GM21576 (cell line): Measurements from ENCODE around the gene DNPEP.
"Not testable (repeated sequence)": the region's sequence is repeated elsewhere in the genome, so short reads cannot be mapped to it uniquely, and the experiment has no call there.

ENCODE experiments used
- ATAC-seq: cut with Tn5 transposase; IDR thresholded peaks from one replicate; pipeline ENCODE4 v1.9.1; 2021; ENCODE audit warnings: mild to moderate bottlenecking, moderate library complexity; ENCODE audit not compliant: unreplicated experiment

The DNPEP gene

DNA sequence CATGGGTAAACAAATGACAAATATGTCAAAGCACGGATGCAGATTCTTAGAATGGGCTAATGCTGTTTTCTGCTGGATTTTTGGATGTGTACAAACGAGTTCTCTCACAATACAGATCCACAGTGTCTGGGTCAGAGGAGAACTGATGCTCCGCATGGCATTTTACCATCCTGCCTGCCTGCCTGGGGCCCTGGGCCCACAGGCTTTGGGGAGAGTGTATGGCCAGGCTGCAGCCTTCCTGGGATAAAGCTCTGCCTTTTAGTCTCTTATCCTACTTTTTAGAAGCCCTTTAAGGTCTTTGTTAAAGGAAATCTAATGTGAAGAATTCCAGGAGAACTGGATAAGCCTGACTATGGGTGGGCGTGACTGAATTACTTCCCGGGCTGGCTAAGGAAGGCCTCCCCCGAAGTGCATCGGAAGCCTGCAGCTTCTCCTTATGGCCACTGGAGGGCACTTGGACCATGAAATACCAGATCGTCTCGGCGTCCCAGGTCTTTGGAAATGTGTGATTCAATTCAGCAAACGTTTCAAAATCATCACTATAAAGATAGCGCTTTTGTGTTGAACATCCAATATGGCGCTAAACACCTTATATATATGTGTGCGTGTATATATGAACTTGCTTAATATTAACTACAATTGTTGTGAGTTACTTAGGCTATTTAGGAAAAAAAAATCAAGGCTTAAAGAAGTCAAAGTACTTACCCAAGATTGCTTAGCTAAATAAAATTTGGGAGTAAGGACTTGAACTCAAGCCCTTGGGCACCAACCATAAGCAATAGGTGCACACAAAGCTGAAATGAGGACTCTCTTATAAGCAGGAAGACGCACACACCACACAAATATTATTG is 15.2 kb upstream of the DNPEP start:
- peak; percentile 81 for ATAC-seq

DNA sequence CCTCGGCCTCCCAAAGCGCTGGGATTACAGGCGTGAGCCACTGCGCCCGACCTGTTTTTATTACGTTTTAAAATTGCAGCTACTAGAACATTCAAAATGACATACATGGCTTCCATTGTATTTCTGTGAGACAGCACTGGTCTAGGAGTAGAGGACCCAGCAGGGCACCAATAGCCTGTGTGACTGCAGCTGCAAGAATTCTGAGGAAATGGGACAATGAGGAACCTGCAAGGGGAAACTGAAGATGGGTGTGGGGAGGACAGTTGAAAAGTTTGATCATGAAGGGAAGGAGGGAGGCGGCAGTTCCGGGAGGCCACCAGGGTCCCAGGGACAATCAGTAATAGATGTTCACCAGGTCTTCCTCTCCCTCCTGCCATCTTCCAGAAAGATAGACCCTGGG is 13.9 kb upstream of the DNPEP start:
- ATAC-seq, result no peak

DNA sequence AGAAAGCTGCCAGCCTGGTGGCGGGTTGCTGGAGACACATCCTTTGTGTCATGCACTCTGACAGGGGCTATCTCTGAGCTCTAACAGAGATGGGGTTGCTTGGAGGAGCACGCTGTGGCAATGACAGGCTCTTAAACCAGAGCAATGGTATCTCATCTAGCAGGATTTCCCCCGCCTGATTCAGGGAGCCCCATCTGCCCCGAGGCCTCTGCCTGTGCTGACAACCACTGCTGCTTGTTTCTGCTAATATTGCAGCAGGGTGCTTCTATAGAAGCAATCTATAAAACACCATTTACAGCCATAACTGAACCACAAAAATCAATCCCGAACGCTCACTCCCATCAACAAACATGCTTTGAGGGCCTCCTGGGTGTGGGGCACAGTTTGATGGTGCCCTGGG is 12.8 kb upstream of the DNPEP start:
- ATAC-seq, result no peak

DNA sequence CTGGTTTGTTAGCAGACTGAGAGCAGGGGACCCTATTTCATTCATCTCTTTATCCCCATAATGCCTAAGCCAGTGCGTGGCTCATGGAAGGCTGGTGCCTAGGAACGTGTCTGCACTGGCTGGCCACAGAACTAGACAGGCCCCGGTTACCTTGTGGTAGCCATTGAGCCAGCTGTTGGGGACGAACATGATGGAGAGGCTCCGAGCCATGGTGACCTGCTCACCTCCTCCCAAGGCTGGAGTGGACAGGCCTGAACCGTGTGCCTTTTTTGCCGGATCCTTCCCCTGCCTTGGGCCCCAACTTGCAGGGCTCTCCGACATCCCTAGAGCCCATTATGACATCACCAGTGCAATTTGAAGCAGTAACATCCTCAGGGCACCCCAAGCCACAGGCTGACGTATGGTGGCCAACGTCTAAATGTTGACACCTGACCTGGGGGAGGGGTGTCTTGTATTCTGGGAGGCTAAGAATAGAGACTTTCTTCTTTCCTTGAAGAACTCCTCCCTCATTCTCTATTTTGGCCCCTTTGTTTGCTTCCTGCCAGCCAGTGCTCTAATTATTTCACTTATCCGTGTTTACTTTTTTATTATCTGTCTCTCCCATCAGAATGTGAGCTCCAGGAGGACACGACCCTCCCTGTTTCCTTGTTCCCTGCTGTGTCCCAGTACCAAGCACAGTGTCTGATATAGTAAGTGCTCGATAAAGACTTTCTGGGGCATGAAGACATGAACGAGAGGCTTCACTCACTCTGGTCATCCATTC is 12.2 kb upstream of the DNPEP start:
- no peak for ATAC-seq

DNA sequence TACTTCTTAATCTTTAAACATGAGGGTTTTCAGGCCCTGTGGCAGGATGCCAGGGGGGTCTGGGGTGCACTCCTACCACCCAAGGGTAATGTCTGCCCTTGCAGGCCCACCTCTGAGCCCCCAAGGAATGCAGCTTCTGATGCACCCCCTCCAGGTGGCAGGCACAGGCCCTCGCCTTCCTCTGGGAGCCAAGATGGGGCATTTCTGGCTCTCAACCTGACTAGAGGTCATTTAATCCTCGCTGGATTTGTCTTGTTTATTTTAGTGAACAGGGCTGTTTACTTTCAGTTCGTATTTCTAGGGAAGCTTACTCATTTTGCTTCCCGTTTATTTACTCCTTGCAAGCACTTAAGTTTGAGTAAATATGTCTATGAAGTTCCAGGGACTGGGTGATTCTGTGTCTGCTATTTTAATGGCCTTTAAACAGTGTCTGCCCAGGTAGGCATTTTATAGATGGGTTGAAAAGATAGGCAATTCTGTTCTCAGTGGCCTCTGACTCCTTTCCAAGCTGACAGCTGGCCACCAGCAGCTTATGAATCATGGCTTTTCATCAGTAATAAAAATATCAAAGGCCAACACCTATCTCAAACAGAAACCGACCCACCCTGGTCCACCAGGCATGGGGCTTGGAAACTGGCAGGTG is 11.1 kb upstream of the DNPEP start:
- ATAC-seq, result no peak

DNA sequence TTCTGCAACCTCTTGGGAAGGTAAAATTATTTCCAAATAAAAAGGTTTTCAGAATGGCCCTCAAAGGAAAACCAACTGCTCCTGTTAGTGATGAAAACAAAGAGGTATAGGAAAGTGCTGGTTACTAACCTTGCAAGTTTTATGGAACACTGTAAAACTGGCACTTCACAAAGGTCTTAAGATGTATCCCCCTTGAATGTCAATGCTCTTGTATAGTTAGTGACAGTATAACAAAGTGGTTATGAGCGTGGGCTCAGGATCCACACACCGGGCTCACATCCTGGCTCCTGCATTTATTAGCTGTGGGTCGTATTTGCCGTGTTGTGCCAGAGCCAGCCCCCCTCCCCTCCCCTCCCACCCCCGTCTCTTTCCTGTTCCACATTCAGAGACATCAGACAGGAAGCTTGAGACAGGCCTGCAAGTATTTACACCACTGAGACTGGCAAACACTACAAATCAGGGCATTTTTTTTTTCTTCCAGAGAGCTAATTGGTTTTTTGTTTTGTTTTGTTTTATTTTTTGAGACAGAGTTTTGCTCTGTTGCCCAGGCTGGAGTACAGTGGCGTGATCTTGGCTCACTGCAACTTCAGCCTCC is 9.2 kb upstream of the DNPEP start:
- ATAC-seq, result no peak

DNA sequence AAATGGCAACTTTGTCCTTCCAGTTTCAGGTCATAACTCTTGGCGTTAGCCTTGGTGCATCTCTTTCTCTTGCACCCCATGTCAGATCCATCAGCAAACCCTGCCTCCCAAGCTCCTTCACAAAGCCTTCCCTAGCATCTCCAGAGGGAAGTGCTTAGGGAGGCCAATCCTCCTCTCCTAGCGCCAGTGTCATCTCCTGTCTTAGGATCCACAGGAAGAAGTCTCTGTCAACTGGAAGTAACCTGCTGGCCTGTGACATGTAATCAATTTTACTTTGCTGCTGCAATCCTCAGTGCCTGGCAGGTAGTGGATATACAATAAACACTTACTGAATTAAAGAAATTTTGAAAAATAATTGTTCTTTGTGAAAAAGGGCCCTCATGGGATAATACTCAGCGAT is 7.9 kb upstream of the DNPEP start:
- no peak for ATAC-seq

DNA sequence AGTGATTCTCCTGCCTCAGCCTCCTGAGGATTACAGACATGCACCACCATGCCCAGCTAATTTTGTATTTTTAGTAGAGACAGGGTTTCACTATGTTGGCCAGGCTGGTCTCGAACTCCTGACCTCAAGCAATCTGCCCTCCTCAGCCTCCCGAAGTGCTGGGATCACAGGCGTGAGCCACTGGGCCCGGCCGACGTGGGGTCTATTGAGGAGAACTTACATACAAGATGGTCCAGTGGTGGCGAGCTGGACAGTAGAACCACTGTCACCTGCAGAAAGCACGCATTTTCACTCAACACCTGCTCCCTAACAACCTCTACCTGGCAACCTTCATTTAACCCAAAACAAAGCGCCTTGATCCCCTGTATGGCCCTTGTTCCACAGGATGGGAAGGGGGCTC is 7.3 kb upstream of the DNPEP start:
- ATAC-seq, result not testable (repeated sequence)

DNA sequence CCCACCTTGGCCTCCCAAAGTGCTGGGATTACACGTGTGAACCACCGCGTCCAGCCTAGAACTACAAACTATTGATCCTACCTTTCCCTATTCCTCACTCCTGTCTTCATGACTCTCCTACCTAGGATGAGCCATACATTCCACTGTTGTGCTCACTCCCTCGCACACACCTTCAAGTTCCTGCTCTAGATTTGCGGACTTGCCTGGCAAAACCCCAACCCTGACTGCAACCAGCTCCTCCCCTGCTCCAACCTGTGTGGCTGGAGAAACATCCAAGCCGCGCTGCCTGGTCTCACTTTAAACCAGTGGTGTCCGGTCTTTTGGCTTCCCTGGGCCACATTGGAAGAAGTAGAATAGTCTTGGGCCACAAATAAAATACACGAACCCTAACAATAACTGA is 5.0 kb upstream of the DNPEP start:
- ATAC-seq, result no peak

DNA sequence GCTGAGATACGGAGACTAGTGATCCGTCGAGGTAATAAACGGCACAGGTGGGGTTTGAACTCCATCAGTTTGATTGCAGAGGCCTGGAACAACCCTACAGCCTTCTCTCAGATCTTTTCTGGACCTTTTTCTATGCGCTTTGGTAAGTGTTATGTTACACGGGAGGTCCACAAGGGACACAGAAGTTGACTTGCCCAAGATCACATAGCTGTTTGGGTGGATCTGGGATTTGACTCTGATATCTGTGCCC is 1.1 kb upstream of the DNPEP start:
- ATAC-seq, result no peak

DNA sequence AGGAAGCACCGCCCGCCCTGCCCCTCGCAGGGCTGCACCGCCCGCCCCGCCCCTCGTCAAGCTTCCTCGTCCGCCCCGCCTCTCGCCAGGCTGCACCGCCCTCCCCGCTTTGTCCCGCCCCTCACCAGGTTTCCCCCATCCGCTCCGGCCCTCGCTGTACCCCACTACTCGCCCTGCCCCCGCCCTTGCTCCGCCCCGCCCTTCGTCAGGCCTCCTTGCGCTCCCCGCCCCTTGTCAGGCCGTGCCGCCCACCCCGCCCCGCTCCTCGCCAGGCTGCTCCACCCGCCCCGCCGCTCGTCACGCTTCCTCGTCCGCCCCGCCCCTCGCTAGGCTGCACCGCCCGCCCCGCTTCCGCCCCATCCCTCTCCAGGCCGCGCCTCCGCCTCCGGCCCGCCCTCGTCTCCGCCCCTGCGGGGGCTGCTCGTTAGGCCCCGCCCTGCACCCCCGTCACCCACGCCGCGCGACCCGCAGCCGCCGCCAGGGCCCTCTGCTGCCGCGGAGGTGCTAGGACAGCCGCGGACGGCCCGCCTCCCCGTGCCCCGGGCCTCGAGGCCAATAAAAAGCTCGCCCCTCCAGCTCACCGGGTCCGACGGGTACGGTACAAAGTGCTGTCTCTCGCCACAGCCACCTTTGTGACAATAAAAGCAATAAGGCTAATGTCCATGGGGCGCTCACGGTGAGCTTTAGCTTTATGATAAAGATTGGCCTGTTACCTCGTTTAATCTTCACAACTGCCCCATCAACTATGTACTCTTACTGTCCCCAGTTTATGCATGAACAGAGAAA is 602 bp upstream of the DNPEP start:
- ATAC-seq, result peak; percentile 85

DNA sequence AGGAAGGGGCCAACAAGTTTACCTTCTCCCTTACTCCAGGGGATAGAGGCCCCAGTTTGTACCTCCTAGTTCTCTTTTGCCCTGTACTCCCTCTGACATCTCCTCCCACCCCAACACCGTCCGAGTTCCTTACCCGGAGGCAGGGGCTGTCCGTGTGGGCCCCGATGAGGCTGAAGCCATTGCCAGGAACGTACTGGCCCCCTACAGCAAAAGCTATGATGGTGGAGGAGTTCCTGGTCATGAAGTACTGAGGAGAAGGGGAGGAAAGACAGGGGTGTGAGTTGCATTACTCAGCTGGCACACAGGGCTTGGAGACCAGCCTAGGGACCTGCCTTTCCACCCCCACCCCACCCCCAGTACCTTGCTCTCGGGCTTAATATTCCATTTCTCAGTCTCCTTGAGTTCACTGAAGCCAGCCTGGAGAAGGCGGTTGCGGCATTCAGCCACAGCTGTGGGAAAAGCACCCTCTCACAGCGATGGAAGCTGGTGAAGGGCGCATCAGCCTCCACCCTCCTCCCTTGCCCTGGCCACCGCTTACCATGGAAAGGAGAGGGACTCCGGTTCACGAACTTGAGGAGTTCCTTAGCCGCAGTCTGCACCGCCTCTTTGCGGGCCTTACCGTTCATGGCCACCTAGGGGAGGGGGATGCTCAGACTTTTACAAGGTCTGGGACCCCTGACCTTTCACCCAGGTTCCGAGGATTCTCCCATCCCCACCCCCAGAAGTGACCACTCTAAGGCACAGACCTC is 1.0 kb downstream of the DNPEP start:
- ATAC-seq, result no peak

DNA sequence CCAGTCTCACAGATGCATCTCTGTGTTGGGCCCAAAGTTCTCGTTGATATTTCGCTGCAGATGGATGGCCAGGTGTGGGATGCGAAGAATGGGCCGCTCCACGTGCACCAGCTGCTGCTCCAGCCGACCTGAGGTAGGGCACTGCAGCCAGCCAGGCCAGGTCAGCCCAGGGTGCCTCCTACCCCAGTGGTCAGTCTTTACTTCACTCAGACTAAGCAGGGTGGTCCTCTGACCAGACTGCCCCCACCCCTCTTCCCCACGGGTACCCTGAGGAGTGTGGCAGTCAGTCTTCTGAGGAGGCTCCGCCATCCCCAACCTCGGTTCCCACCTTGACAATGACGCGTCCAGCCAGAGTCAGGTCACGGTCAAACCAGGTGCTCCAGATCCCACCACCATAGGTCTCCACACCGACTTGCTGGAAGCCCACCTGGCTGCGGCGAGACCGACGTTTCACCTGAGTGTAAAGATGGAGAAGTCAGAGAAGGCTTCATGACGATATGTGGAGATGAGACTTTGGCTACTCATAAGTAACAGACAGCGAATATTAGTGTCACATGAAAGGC is 1.7 kb downstream of the DNPEP start:
- ATAC-seq, result no peak

DNA sequence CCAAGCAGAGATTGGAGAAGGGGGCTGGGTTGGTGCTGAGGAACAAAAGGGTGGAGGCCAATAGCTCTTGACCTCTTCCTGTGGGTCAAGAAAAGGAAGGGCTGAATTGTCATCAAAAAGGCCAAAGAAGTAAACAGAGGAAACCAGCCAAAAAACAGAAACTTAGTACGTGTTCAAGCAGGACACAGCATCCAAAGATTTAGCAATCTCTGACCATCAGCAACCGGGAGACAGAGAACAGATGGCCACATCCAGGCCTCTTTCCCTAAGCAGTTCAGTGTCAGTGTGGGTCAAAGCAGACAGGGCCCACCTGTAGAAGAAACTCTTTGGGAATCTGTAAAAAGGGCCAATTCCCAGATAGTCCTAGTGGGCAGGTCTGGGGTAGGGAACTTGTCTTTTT is 2.9 kb downstream of the DNPEP start:
- ATAC-seq, result no peak

DNA sequence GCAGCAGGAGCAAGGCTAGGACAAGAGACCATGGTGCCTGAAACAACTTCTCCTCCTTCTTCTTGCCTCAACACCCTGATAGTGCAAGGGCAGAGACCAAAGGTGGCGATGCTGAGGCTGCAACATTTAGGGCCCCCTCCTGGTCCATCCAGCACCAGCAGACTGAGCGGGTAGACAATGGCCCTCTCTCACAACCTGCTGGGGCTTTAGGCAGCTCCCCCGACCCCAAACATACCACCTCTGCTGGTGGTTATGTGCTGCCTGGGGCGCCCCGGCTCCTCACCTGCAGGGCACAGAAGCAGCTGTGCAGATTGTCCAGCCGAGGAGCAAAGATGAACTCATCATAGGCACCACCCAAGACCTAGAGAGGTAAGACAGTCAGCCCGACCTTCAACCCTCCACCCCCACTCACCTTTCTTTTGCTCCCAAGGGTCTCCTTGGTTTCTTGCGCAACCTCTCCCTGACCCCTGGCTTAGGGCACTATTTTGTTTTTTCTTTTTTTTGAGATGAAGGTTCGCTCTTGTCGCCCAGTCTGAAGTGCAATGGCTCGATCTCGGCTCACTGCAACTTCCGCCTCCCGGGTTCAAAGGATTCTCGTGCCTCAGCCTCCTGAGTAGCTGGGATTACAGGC is 3.5 kb downstream of the DNPEP start:
- ATAC-seq, result no peak

DNA sequence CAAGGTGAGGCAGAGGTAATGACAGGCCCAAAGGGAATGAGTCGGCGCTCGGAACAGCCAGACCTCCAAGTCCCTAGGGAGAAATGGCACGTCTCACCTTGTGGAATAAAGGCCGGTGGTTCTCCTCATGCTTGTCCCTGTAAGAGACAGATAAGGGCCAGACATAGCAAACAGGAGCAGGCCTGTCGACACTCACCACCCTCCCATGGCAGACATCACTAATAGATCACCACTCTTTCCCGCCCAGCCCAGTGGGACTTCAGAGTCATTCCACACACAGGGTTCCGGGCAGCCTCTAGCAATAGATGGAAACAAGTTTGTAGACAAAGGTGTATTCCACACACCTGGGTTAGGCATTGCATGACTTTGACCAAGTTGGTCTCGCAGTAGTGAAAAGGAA is 6.3 kb downstream of the DNPEP start:
- ATAC-seq, result no peak

DNA sequence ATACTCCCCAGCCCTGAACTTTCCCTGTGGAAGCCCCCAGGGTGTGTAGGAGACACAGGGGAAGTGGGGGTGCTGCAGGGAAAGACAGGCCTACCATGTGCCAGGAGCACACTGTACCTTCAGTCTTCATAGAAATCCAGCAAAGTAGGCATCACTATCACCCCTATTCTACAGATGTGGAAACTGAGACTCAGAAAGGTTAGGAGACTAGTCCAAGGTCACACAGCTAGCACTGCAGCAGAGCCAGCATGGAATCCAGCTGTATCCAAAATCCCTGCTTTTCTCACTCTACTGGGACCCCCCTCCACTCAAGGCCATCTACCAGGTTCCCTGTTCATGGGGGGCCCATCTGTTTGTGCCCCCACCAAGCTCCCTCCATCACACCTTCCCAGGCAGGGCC is 6.8 kb downstream of the DNPEP start:
- ATAC-seq, result no peak

DNA sequence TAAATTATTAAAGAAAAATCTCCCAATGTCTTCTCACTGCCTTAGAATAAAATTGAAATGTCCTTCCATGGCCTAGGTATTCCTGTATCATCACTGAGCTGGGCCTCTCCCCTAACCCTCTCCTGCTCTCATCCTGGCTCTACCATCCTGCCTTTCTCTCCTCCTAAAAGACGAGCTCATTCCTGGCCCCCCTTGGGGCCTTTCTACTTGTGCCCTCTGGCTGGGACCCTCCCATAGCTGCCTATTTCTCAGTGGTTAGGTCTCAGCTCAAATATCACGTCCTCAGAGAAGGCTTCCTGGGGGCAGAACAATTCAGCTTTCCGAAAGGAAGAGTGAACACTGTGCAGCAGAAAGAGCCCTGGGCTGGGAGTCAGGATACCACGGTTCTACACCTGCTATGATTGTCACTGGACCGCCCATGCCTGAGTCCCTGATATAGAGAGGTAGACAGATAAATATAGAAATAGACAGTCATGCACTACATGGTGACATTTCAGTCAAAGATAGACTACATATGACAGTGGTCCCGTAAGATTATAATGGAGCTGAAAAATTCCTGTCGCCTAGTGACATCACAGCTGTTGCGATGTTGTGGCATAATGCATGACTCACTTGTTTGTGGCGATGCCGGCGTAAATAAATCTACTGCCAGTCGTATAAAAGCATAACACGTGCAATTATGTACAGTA is 9.4 kb downstream of the DNPEP start:
- ATAC-seq, result no peak

DNA sequence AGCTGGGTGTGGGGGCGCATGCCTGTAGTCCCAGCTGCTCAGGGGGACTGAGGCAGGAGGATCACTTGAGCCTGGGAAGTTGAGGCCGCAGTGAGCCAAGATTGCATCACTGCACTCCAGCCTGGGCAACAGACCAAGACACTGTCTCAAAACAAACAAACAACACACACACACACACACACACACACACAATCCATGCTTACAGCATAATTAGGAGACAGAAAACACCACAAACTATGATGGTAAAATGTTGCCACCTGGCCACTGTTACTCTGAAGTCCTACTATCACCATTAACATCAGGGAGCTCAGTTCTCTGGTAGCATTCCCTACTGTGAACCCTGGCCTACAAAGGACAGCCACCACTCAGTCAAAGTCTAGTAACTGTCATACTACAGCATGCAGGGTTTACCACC is 18.3 kb downstream of the DNPEP start:
- ATAC-seq, result no peak
